NAMALWA (cell line): ENCODE data around the gene PIK3CB.
"Not testable (repeated sequence)": the region's sequence is repeated elsewhere in the genome, so short reads cannot be mapped to it uniquely, and the experiment has no call there.

ENCODE experiments used
- DNase-seq: peaks from one replicate; pipeline ENCODE4 v3.0.0-alpha.2; 2015; ENCODE audit warnings: low spot score

PIK3CB gene

GRCh38 chr3:138846824-138847223, 12.1 kb upstream of the PIK3CB start:
- DNase-seq, result not testable (repeated sequence)

DNA sequence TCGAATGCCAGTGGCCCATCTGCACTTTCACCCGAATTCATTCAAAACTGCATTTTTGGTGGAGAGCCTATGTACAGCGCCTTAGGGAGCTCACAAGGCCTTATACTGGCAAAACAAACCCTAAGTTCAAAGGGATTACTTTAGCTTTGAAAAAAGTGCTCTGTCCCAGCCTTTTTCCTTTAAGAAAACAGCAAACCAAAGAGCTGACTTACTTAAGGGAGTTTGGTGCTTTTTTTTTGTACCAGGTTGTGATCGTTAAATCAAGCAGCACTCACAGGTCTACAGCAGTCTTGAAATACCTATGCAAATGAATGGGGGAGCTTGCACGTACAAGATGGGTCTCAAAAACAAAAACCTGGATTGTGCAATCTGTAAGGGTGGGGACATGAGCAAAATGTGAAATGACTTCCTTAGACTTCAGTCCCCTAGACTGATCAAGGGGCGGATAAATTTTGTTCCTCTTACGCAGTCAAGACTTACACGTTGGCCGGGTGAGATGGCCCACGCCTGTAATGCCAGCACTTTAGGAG, 11.6 kb upstream of the PIK3CB start:
- DNase-seq, result no peak

GRCh38 chr3:138845771-138846173, 11.0 kb upstream of the PIK3CB start:
- DNase-seq, result no peak

GRCh38 chr3:138845181-138845601, 10.5 kb upstream of the PIK3CB start:
- DNase-seq, result no peak

DNA sequence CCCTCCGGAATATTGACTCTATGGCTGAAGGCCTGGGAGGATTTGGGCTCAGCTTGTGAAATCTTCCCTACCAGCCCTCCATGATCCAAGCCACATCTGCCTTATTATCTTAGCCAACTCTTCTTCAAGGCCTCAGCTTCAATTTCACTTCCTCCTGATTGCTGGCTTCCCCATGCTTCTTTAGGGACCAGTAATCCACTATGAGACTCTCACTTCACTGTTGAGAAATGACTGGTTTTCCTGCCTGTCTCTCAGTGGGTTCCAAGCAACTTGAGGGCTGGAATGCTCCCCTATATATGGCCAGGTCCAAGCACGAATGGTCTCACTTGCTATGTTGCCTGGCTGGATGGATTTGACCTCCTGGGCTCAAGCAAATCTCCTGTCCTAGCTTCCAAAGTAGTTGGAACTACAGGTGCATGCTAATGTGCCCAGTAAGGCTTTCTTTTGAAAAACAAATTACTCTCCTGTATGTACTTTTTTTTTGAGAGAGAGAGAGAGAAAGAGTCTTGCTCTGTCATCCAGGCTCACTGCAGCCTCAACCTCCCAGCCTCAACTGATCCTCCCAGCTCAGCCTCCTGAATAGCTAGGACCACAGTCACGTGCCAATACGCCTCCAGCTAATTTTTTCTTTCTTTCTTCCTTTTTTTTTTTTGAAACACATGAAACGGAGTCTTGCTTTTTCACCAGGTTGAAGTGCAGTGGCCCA, 7.9 kb upstream of the PIK3CB start:
- DNase-seq, result peak; percentile 27

GRCh38 chr3:138838385-138838784, 3.7 kb upstream of the PIK3CB start:
- not testable (repeated sequence) for DNase-seq

DNA sequence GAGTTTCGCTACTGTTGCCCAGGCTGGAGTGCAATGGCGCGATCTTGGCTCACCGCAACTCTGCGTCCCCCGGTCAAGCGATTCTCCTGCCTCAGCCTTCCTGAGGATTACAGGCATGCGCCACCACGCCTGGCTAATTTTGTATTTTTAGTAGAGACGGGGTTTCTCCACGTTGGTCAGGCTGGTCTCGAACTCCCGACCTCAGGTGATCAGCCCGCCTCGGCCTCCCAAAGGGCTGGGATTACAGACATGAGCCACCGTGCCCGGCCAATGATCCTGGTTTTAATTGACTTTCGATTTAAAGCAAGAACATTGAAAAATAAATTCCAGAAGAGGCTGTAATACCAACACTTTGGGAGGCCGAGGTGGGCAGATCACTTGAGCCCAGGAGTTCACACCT, 1.1 kb upstream of the PIK3CB start:
- not testable (repeated sequence) for DNase-seq

- DNase-seq, result peak; percentile 24
Measured at GRCh38 chr3:138835397-138835757, 649 bp upstream of the PIK3CB start.

GRCh38 chr3:138833899-138834595, 681 bp downstream of the PIK3CB start:
- peak; percentile 74 for DNase-seq

- not testable (repeated sequence) for DNase-seq
Measured at GRCh38 chr3:138832473-138833057, 2.2 kb downstream of the PIK3CB start.

GRCh38 chr3:138829886-138830510, 4.7 kb downstream of the PIK3CB start:
- DNase-seq, result no peak

DNA sequence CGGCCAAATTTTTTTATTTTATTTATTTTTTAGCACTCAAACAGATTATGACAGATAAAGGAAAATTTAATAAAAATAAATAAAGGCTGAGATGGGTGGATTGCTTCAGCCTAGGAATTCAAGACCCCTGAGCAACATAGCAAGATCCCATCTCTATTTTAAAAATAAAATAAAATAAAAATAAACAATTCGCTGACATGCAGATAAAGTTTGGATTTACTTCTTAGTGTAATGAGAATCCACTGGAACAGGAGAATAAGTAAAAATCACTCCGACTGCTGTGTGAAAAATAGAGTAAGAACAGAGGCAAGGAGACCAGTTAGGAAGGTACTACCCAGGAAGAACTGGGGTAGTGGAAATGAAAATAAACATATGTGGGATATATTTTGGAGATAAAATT, 5.6 kb downstream of the PIK3CB start:
- DNase-seq, result no peak

GRCh38 chr3:138827222-138827621, 7.5 kb downstream of the PIK3CB start:
- no peak for DNase-seq

DNA sequence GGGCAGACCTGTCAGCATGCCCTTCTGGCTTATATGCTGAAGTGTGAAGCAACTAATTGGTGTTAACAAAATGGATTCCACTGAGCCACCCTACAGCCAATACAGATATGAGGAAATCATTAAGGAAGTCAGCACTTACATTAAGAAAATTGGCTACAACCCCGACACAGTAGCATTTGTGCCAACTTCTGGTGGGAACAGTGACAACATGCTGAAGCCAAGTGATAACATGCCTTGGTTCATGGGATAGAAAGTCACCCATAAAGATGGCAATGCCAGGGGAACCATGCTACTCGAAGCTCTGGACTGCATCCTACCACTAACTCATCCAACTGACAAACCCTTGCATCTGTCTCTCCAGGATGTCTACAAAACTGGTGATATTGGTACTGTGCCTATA, 9.4 kb downstream of the PIK3CB start:
- no peak for DNase-seq

GRCh38 chr3:138824114-138824506, 10.6 kb downstream of the PIK3CB start:
- DNase-seq, result no peak

- DNase-seq, result not testable (repeated sequence)
Measured at GRCh38 chr3:138820379-138820778, 14.3 kb downstream of the PIK3CB start.

GRCh38 chr3:138818185-138818860, 16.4 kb downstream of the PIK3CB start:
- DNase-seq, result no peak

GRCh38 chr3:138817695-138818094, 17.0 kb downstream of the PIK3CB start:
- no peak for DNase-seq

DNA sequence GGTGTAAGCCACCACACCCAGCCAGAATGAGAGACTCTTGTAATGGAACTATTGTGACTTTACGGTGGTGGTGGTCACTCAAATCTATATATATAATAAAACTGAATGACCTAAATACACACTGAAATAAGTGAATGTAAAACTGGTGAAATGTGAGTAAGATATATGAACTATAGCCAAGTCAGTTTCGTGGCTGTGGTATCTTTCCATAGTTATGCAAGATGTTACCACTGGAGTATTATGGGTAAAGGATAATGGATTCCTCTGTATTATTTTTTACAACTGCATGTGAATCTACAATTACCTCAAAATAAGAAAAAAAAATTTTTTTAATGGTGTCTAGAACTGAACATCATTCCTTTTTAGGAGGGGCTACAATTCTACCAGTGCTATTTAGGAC, 21.9 kb downstream of the PIK3CB start:
- no peak for DNase-seq

DNA sequence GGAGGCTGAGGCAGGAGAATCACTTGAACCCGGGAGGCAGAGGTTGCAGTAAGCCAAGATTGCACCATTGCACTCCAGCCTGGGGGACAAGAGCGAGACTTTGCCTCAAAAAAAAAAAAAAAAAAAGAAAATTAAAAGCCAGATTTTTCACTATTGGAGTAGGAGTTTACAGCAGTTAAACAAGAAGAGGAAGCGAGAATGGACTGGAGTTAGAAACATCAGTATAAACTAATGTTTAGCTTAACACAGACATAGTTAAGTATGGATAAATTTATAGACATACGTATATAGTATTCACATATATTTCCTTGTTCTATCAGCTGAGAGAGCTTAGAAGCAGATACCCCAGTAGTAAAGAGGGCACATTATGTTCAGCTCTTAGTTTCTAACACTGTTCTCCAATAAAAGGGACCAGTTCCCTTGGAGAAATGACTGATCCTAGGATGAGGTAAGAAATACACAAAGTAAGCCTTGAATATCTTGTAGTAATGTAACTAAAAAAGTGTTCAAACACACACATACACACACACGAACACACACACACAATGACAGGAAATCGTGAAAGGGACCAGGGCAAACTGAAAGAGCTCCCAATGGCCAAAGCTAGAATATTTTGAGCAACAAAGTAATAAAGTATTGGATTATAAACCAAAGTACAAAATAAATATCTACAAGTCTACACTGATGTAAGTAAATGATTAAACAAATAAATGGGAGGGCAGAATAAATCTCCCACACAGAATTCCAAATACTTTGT, 25.1 kb downstream of the PIK3CB start:
- no peak for DNase-seq

DNA sequence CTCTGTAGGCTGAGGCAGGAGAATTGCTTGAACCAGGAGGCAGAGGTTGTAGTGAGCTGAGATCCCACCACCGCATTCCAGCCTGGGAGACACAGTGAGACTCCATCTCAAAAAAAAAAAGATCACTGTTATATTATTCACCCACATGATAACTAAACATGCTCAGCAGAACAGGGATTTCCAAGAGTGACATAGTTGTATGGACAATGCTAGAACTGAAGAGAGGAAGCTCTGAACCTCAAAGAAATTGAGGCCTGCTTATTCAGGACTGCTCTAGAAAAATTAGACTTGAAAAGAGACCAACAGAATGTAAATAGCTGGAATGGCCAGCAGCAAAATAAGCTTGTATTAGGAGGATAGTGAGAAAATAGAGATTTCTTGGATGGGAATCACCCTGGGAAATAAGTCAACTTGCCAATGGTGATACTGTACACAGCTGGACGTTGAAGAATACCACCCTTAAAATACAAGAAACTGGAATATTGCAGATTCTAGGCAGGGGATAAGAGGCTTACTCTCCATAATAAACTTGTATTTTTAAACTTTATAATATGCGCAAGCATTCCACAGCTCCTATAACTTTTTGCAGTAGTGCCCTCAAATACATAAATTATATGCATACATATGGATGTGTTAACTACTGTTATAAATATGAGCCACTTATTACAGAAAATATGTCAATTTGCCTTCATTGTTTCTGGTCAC, 28.2 kb downstream of the PIK3CB start:
- DNase-seq, result no peak
